Loucy (cell line): Measurements from ENCODE around the gene THADA.

Experiments used
- H2AFZ ChIP-seq: fragments of 200-600 bp; sonication (generic); 2 replicates; pipeline ENCODE4 v1.6.0; 2016; ENCODE audit warnings: antibody characterized with exemption, mild to moderate bottlenecking, low read length, moderate library complexity
- H3F3A ChIP-seq: fragments of 200-600 bp; 2 replicates; pipeline ENCODE4 v1.6.0; 2016; ENCODE audit warnings: antibody characterized with exemption, low read depth, mild to moderate bottlenecking
- H3K27me3 ChIP-seq: fragments of 200-600 bp; sonication (generic); 2 replicates; pipeline ENCODE4 v1.6.1; 2014; ENCODE audit warnings: low read length, mild to moderate bottlenecking; ENCODE audit not compliant: insufficient read depth, poor library complexity, severe bottlenecking
- H3K36me3 ChIP-seq: fragments of 200-600 bp; sonication (generic); 2 replicates; pipeline ENCODE4 v1.6.1; 2016; ENCODE audit warnings: low read length; ENCODE audit not compliant: insufficient read depth
- H3K4me1 ChIP-seq: fragments of 200-600 bp; sonication (generic); 2 replicates; pipeline ENCODE4 v1.5.1; 2014; ENCODE audit warnings: low read length, mild to moderate bottlenecking; ENCODE audit not compliant: insufficient read depth, poor library complexity, severe bottlenecking
- H3K4me2 ChIP-seq: fragments of 200-600 bp; sonication (generic); 2 replicates; pipeline ENCODE4 v1.6.0; 2014; ENCODE audit warnings: antibody characterized with exemption, low read length, low read depth, mild to moderate bottlenecking; ENCODE audit not compliant: poor library complexity, severe bottlenecking
- H3K4me3 ChIP-seq: fragments of 200-600 bp; sonication (generic); 2 replicates; pipeline ENCODE4 v1.5.1; 2014; ENCODE audit warnings: low read length, mild to moderate bottlenecking, mixed read lengths; ENCODE audit not compliant: poor library complexity, severe bottlenecking
- H3K79me2 ChIP-seq: fragments of 200-600 bp; sonication (generic); 2 replicates; pipeline ENCODE4 v1.6.1; 2014; ENCODE audit warnings: low read length; ENCODE audit not compliant: insufficient read depth
- H3K9ac ChIP-seq: fragments of 200-600 bp; sonication (generic); 2 replicates; pipeline ENCODE4 v1.6.0; 2014; ENCODE audit warnings: mild to moderate bottlenecking, low read depth, low read length, moderate library complexity; ENCODE audit not compliant: poor library complexity, severe bottlenecking
- H3K9me2 ChIP-seq: fragments of 200-600 bp; sonication (generic); replicated peaks from 2 replicates; pipeline ENCODE4 v1.6.1; 2016; ENCODE audit warnings: low read depth, low read length, mixed read lengths
- H3K9me3 ChIP-seq: fragments of 200-600 bp; sonication (generic); 2 replicates; pipeline ENCODE4 v1.6.1; 2014; ENCODE audit warnings: mild to moderate bottlenecking, antibody characterized with exemption, low read length, low read depth; ENCODE audit not compliant: insufficient read depth
- H4K20me1 ChIP-seq: fragments of 200-600 bp; sonication (generic); 2 replicates; pipeline ENCODE4 v1.6.0; 2014; ENCODE audit warnings: antibody characterized with exemption, low read length, mild to moderate bottlenecking; ENCODE audit not compliant: insufficient read depth, poor library complexity, severe bottlenecking
- EZH2phosphoT487 ChIP-seq: fragments of 200-600 bp; IDR thresholded peaks from 2 replicates; pipeline ENCODE4 v1.6.1; 2018; ENCODE audit warnings: antibody characterized with exemption, mild to moderate bottlenecking, moderate library complexity, borderline replicate concordance
- TF ChIP-seq, protein P1 (sequence below): fragments of 200-600 bp; sonication (generic); conservative IDR thresholded peaks from 2 replicates; pipeline ENCODE4 v1.5.1; 2014; ENCODE audit warnings: mild to moderate bottlenecking, antibody characterized with exemption, low read length

THADA gene

DNA sequence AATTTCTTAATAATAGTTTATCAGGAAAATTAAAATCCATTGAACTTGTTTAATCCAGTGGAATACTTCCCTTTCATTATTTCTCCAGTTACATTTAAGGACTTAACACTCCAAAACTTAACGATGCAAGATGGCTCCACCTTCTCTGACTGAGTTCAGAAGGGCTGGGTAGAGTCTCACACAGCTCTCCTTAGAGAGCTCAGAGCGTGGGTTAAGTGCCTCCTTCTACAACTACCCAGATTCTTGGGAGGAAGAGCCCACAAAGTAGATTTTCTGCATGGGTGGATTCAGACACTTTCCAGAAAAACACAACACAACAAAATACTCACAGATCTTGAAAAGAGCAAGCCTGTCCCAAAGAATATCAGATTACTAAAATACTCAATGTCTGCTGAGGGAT is 130.6 kb downstream of the THADA start:
- H3K36me3 ChIP-seq = no peaks in the 10 kb centered on the region
- H3F3A ChIP-seq = no peaks in the 10 kb centered on the region
- TF ChIP-seq EZH2phosphoT487 = no peak
- TF ChIP-seq, protein P1, sequence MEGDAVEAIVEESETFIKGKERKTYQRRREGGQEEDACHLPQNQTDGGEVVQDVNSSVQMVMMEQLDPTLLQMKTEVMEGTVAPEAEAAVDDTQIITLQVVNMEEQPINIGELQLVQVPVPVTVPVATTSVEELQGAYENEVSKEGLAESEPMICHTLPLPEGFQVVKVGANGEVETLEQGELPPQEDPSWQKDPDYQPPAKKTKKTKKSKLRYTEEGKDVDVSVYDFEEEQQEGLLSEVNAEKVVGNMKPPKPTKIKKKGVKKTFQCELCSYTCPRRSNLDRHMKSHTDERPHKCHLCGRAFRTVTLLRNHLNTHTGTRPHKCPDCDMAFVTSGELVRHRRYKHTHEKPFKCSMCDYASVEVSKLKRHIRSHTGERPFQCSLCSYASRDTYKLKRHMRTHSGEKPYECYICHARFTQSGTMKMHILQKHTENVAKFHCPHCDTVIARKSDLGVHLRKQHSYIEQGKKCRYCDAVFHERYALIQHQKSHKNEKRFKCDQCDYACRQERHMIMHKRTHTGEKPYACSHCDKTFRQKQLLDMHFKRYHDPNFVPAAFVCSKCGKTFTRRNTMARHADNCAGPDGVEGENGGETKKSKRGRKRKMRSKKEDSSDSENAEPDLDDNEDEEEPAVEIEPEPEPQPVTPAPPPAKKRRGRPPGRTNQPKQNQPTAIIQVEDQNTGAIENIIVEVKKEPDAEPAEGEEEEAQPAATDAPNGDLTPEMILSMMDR = no peak
- no peaks in the 10 kb centered on the region for H3K4me1 ChIP-seq
- H3K27me3 ChIP-seq = no peaks in the 10 kb centered on the region
- H2AFZ ChIP-seq = no peak overlapping the region
- no peak overlapping the region for H3K4me3 ChIP-seq
- H3K9me3 ChIP-seq = no peaks in the 10 kb centered on the region
- no peaks in the 10 kb centered on the region for H3K79me2 ChIP-seq
- H4K20me1 ChIP-seq = no peaks in the 10 kb centered on the region
- H3K9me2 ChIP-seq = no peaks in the 10 kb centered on the region
- H3K9ac ChIP-seq = no peak overlapping the region
- H3K4me2 ChIP-seq = no peak overlapping the region

DNA sequence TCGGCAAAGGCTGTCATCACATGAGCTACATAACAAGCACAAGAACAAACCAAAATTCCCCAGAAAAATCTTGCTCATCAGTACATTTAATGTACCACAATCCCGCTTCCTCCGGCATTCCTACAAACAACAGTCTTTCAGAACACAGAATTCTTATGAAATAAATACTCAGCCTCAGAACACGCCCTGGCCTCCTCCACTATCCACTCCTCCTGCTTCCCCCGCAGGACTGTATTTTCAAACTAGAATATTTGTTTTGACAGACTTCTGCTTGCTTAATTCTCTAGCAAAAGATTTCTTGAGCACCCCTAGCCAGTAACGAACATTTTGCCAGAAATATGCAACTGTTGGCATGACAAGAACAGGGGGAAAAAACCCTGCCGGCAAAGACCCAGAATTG is 131.2 kb downstream of the THADA start:
- no peak overlapping the region for H3K4me3 ChIP-seq
- no peak overlapping the region for H2AFZ ChIP-seq
- no peaks in the 10 kb centered on the region for H3K4me1 ChIP-seq
- no peaks in the 10 kb centered on the region for H3K27me3 ChIP-seq
- H3K79me2 ChIP-seq = no peaks in the 10 kb centered on the region
- no peak overlapping the region for H3K4me2 ChIP-seq
- H3K36me3 ChIP-seq = no peaks in the 10 kb centered on the region
- TF ChIP-seq, protein P1 = no peak
- no peak for TF ChIP-seq EZH2phosphoT487
- H3K9ac ChIP-seq = no peak overlapping the region
- H3F3A ChIP-seq = no peaks in the 10 kb centered on the region
- no peaks in the 10 kb centered on the region for H3K9me3 ChIP-seq
- no peaks in the 10 kb centered on the region for H3K9me2 ChIP-seq
- no peaks in the 10 kb centered on the region for H4K20me1 ChIP-seq

DNA sequence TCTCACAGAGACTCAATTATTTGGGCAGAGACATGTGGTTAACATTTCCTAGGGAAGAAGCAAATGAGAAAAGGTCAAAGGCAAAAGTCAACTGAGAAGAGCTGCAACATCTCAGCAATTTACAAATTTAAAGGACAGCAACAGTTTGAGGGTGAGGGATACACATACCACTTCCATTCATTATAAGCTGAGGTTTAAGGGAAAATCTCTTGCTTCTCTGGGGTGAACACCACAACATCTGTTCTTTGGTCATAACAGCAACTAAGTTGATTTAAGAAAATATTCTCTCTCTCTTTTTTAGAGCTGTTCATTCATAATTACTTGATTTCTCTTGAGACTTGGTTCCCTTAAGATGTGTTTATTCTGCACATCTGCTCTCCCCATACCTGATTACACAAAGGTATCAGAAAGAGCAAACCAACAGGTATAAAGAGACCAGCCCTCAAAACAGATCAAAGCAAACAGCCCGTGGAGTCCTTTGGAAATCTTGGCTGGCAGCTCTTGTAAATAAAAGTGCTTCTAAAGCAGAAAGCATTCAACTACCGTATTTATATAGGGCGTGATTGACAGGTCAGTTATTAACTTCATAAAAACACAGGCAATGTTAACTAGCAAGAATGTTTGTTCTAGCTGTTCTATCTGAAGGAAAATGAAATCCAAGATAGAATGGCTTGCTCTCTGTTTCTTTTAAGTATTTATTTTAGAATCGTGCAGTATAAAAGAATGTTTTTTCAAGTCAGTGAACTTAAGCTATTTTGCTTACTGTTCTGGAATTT is 132.8 kb downstream of the THADA start:
- no peaks in the 10 kb centered on the region for H3K4me1 ChIP-seq
- H3K27me3 ChIP-seq = no peaks in the 10 kb centered on the region
- no peak overlapping the region for H2AFZ ChIP-seq
- no peaks in the 10 kb centered on the region for H3K36me3 ChIP-seq
- H3K4me2 ChIP-seq = no peak overlapping the region
- TF ChIP-seq, protein P1 = no peak
- no peak for TF ChIP-seq EZH2phosphoT487
- H3K4me3 ChIP-seq = no peak overlapping the region
- H3K9me3 ChIP-seq = no peaks in the 10 kb centered on the region
- H3K9me2 ChIP-seq = no peaks in the 10 kb centered on the region
- no peaks in the 10 kb centered on the region for H4K20me1 ChIP-seq
- H3F3A ChIP-seq = no peaks in the 10 kb centered on the region
- H3K79me2 ChIP-seq = no peaks in the 10 kb centered on the region
- no peak overlapping the region for H3K9ac ChIP-seq
